IMR-90 (cell line): ENCODE results near the gene SLX4IP. TPM values are rescaled to one million over a fixed set of nuclear protein-coding genes. Genes with fewer than 3 reads are reported as not detected.

Experiments used
- ATAC-seq: fragments of 200-7000 bp; cut with Tn5 transposase; 2 replicates; pipeline ENCODE4 v1.9.1; 2020; ENCODE audit warnings: low read depth, mild to moderate bottlenecking, moderate library complexity
- BruUV-seq: library from RNA; stranded (reverse); fragments of 400-500 nt; replicated peaks from 2 replicates; lab custom pipeline; 2021; lab: Mats Ljungman, UMichigan
- CTCF ChIA-PET: fragments of 300-600 bp; formaldehyde crosslinking; extraction: SDS; loops from one replicate; lab custom pipeline; 2021; ENCODE audit warnings: antibody characterized with exemption; lab: Yijun Ruan, JAX
- POLR2A ChIA-PET: fragments of 300-600 bp; sonication (Branson Sonifier 250); formaldehyde crosslinking; loops from one replicate; lab custom pipeline; 2022; ENCODE audit warnings: antibody characterized with exemption; ENCODE audit not compliant: unreplicated experiment; lab: Charles Lee
- DNase-seq: peaks from one replicate; pipeline ENCODE4 v3.0.0; 2013
- H2AFZ ChIP-seq: replicated peaks from 2 replicates; pipeline ENCODE3; 2013; ENCODE audit warnings: low read length, mild to moderate bottlenecking; ENCODE audit not compliant: poor library complexity
- H2AK5ac ChIP-seq: 2 replicates; pipeline ENCODE4 v1.6.1; 2013; ENCODE audit warnings: low read depth, low read length, inconsistent platforms
- H2AK9ac ChIP-seq: replicated peaks from 2 replicates; pipeline ENCODE3; 2013; ENCODE audit warnings: mild to moderate bottlenecking, low read depth, low read length, moderate library complexity; ENCODE audit not compliant: poor library complexity
- H2BK120ac ChIP-seq: 2 replicates; pipeline ENCODE4 v1.6.1; 2013; ENCODE audit warnings: low read depth, low read length, inconsistent platforms
- H2BK15ac ChIP-seq: 3 replicates; pipeline ENCODE4 v1.6.1; 2013; ENCODE audit warnings: low read depth, low read length, inconsistent platforms
- H2BK20ac ChIP-seq: 2 replicates; pipeline ENCODE4 v1.6.1; 2013; ENCODE audit warnings: low read depth, mild to moderate bottlenecking, inconsistent platforms, low read length, moderate library complexity
- H2BK5ac ChIP-seq: 2 replicates; pipeline ENCODE4 v1.6.1; 2013; ENCODE audit warnings: mild to moderate bottlenecking, low read depth, low read length, inconsistent platforms; ENCODE audit not compliant: poor library complexity, severe bottlenecking
- H3K14ac ChIP-seq: replicated peaks from 2 replicates; pipeline ENCODE4 v1.6.1; 2013; ENCODE audit warnings: low read depth, low read length, inconsistent platforms
- H3K18ac ChIP-seq: 2 replicates; pipeline ENCODE4 v1.6.1; 2013; ENCODE audit warnings: low read depth, low read length, control low read depth
- H3K23ac ChIP-seq: 2 replicates; pipeline ENCODE4 v1.6.1; 2013; ENCODE audit warnings: low read depth, low read length, inconsistent platforms
- H3K27ac ChIP-seq: 2 replicates; pipeline ENCODE4 v1.5.1; 2013; ENCODE audit warnings: mild to moderate bottlenecking, control low read depth, low read length; ENCODE audit not compliant: insufficient read depth
- H3K27me3 ChIP-seq: 2 replicates; pipeline ENCODE4 v1.6.1; 2013; ENCODE audit warnings: low read length; ENCODE audit not compliant: control insufficient read depth, insufficient read depth
- H3K36me3 ChIP-seq: 2 replicates; pipeline ENCODE4 v1.6.1; 2013; ENCODE audit warnings: low read length, mixed read lengths; ENCODE audit not compliant: control insufficient read depth, insufficient read depth
- H3K4ac ChIP-seq: 2 replicates; pipeline ENCODE4 v1.6.1; 2013; ENCODE audit warnings: low read depth, low read length, inconsistent platforms
- H3K4me1 ChIP-seq: 2 replicates; pipeline ENCODE4 v1.6.1; 2013; ENCODE audit warnings: low read length, mixed read lengths; ENCODE audit not compliant: control insufficient read depth, insufficient read depth
- H3K4me2 ChIP-seq: 2 replicates; pipeline ENCODE4 v1.6.1; 2013; ENCODE audit warnings: low read depth, mild to moderate bottlenecking, control low read depth, low read length, moderate library complexity
- H3K4me3 ChIP-seq: 2 replicates; pipeline ENCODE4 v1.5.1; 2013; ENCODE audit warnings: low read depth, mild to moderate bottlenecking, control low read depth, low read length, moderate library complexity; ENCODE audit not compliant: insufficient read depth
- H3K56ac ChIP-seq: 2 replicates; pipeline ENCODE4 v1.6.1; 2013; ENCODE audit warnings: low read length, inconsistent platforms; ENCODE audit not compliant: insufficient read depth; ENCODE audit errors: extremely low read depth
- H3K79me1 ChIP-seq, 2 experiments: 2 replicates each; pipeline ENCODE4 v1.6.1; 2013; ENCODE audit warnings: low read length in 2 of 2, inconsistent platforms in 1 of 2, low read depth in 1 of 2
- H3K9ac ChIP-seq: 2 replicates; pipeline ENCODE4 v1.6.1; 2013; ENCODE audit warnings: low read depth, low read length, control low read depth
- H3K9me1 ChIP-seq: 2 replicates; pipeline ENCODE4 v1.6.1; 2013; ENCODE audit warnings: low read length, inconsistent platforms; ENCODE audit not compliant: insufficient read depth
- H3K9me3 ChIP-seq: 2 replicates; pipeline ENCODE4 v1.6.1; 2013; ENCODE audit warnings: low read length; ENCODE audit not compliant: control insufficient read depth, insufficient read depth
- H4K20me1 ChIP-seq: 2 replicates; pipeline ENCODE4 v1.6.1; 2013; ENCODE audit warnings: low read length, inconsistent platforms; ENCODE audit not compliant: insufficient read depth
- H4K5ac ChIP-seq: 2 replicates; pipeline ENCODE4 v1.6.1; 2013; ENCODE audit warnings: mild to moderate bottlenecking, low read depth, low read length, control low read depth
- H4K8ac ChIP-seq, 2 experiments: 2 replicates each; pipeline ENCODE4 v1.6.1; 2013; ENCODE audit warnings: low read depth in 2 of 2, low read length in 2 of 2, control low read depth in 1 of 2, inconsistent platforms in 1 of 2
- H4K91ac ChIP-seq: 2 replicates; pipeline ENCODE4 v1.6.1; 2013; ENCODE audit warnings: low read depth, low read length, inconsistent platforms; ENCODE audit not compliant: insufficient read depth
- BHLHE40 ChIP-seq: fragments of 150-350 bp; IDR thresholded peaks from 2 replicates; pipeline ENCODE4 v1.6.1; 2016; ENCODE audit warnings: mild to moderate bottlenecking, low read depth, low read length
- CEBPB ChIP-seq: IDR thresholded peaks from 2 replicates; pipeline ENCODE4 v1.6.1; 2012; ENCODE audit warnings: low read depth, low read length, improper control_type of control experiment
- FOS ChIP-seq: fragments of 150-350 bp; IDR thresholded peaks from 2 replicates; pipeline ENCODE4 v1.6.1; 2016; ENCODE audit warnings: low read depth, low read length
- MAFK ChIP-seq: IDR thresholded peaks from 2 replicates; pipeline ENCODE4 v1.6.1; 2012; ENCODE audit warnings: low read depth, low read length, improper control_type of control experiment
- MAZ ChIP-seq: IDR thresholded peaks from 2 replicates; pipeline ENCODE4 v1.6.1; 2012; ENCODE audit warnings: low read depth, mild to moderate bottlenecking, low read length, improper control_type of control experiment, moderate library complexity, borderline replicate concordance
- MXI1 ChIP-seq: IDR thresholded peaks from 2 replicates; pipeline ENCODE4 v1.6.1; 2012; ENCODE audit warnings: low read depth, mild to moderate bottlenecking, low read length, moderate library complexity, borderline replicate concordance
- NFE2L2 ChIP-seq: fragments of 150-350 bp; IDR thresholded peaks from 2 replicates; pipeline ENCODE4 v1.6.1; 2016; ENCODE audit warnings: low read depth, mild to moderate bottlenecking, low read length
- RAD21 ChIP-seq: IDR thresholded peaks from 2 replicates; pipeline ENCODE4 v1.6.1; 2012; ENCODE audit warnings: low read length, improper control_type of control experiment
- RCOR1 ChIP-seq: IDR thresholded peaks from 2 replicates; pipeline ENCODE4 v1.6.1; 2012; ENCODE audit warnings: mild to moderate bottlenecking, low read length, improper control_type of control experiment; ENCODE audit not compliant: insufficient replicate concordance
- RFX5 ChIP-seq: IDR thresholded peaks from 2 replicates; pipeline ENCODE4 v1.8.0; 2012; ENCODE audit warnings: low read depth, mild to moderate bottlenecking, low read length, moderate library complexity
- SMC3 ChIP-seq: fragments of 150-350 bp; IDR thresholded peaks from 2 replicates; pipeline ENCODE4 v1.6.1; 2016; ENCODE audit warnings: low read depth, mild to moderate bottlenecking, antibody characterized with exemption, low read length, moderate library complexity
- USF2 ChIP-seq: fragments of 150-350 bp; IDR thresholded peaks from 2 replicates; pipeline ENCODE4 v1.6.1; 2017; ENCODE audit warnings: mild to moderate bottlenecking, antibody characterized with exemption, low read length, low read depth
- WGBS, 2 experiments: methylation state at CpG; one replicate each; pipeline versions ENCODE4 v1.1.5 to v1.1.7; 2013; ENCODE audit warnings: missing lambda C conversion rate in 2 of 2; ENCODE audit not compliant: insufficient read length in 1 of 2; ENCODE audit errors: extremely low coverage in 2 of 2; 5-methylcytosine and 5-hydroxymethylcytosine counted together
- dilution Hi-C: fragments of 300-500 bp; cut with HindIII; formaldehyde crosslinking; loops from one replicate; pipeline ENCODE4 v1.14.3; 2018; ENCODE audit warnings: low sequenced_read_pairs; ENCODE audit not compliant: unreplicated experiment
- in situ Hi-C: fragments of 300-500 bp; cut with MboI; formaldehyde crosslinking; loops from 3 replicates; pipeline ENCODE4 v1.14.3; 2019; ENCODE audit warnings: low sequenced_read_pairs, inconsistent platforms, mixed read lengths
- intact Hi-C: fragments of 100-400 bp; cut with micrococcal nuclease; formaldehyde crosslinking; loops from 2 replicates; pipeline ENCODE4 v1.10.0; 2022
- polyA plus RNA-seq, 3 experiments: library from polyadenylated mRNA; depleted of rRNA; stranded (reverse); fragments of >200 nt; gene quantifications; 2 replicates each; pipeline ENCODE4 v1.2.3, GENCODE V29; 2012; ENCODE audit warnings: low replicate concordance in 1 of 3
- total RNA-seq: library from RNA; depleted of rRNA; stranded (reverse); fragments of >200 nt; gene quantifications from 2 replicates; pipeline ENCODE4 v1.2.3, GENCODE V29; 2012

The SLX4IP gene
- total and polyA plus RNA-seq, 2 of the 4 experiments (the other 2 are of a cell fraction), result 1.3 to 5.9 TPM

DNA sequence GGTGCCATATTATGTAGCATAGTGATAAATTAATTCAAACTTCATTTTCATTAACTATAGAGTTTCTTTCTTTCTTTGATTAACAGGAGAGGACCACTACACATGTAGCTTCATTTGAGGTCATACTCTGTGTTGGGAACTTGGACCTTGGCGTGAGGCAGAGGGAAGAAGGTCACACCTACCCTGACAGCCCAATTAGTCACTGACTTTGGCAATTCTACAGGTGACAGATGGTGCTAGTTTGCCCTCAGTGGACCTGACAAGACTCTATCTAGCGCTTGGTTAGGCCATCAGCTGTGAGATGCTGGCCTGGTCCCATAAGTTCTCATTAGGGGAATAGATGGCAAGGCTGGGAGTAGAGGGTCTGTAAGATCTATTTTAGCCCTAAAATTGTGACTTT, 14.2 kb downstream of the SLX4IP start:
- in situ Hi-C loops, result no loop called here
- no TSS peak for BruUV-seq

More for the DNA sequence above, 14.2 kb downstream of the SLX4IP start:
- H3K9me1 ChIP-seq, result peaks cover 5% of the 10 kb centered on the region; the same call in 1 of the 2 replicates
- TF ChIP-seq MXI1 (no peak), RAD21 (no peak), MAZ (no peak), FOS (no peak), RFX5 (no peak), BHLHE40 (no peak), USF2 (no peak), CEBPB (no peak), RCOR1 (no peak), MAFK (no peak), SMC3 (no peak), NFE2L2 (no peak)
- H4K8ac ChIP-seq, result no peak overlapping the region
- H3K36me3 ChIP-seq, result no peaks in the 10 kb centered on the region
- H4K5ac ChIP-seq, result no peak overlapping the region
- dilution Hi-C loops, result no loop called here
- peak overlapping the region; percentile 5; the same call in 1 of the 2 replicates for H3K23ac ChIP-seq
- H2AFZ ChIP-seq, result no peak overlapping the region
- no peak overlapping the region for H4K91ac ChIP-seq
- 0 out of 2 replicates have a peak overlapping the region, but pooled peaks have one; percentile 13 for H2AK5ac ChIP-seq
- H2AK9ac ChIP-seq, result no peak overlapping the region
- no peak overlapping the region for H3K4me2 ChIP-seq
- H3K4me1 ChIP-seq, result no peaks in the 10 kb centered on the region
- ChIA-PET POLR2A (no interaction called here), CTCF (interaction anchor here (0.8 to 1.0 kb wide), 2 partner anchors 15 to 55 kb away, joined by 3 read pairs; no protein-coding TSS in a partner anchor)
- DNase-seq (no peak), ATAC-seq (no peak)
- 80% methylated on average over 1 of the region's 2 CpGs; no CpG with 5 or more reads in 1 of the 2 experiments for WGBS, 2 experiments
- no peaks in the 10 kb centered on the region for H3K27me3 ChIP-seq
- H3K18ac ChIP-seq, result no peak overlapping the region
- H3K9ac ChIP-seq, result no peak overlapping the region
- intact Hi-C loops, result no loop called here
- H2BK120ac ChIP-seq, result no peak overlapping the region
- H3K4me3 ChIP-seq, result no peak overlapping the region
- H3K9me3 ChIP-seq, result no peaks in the 10 kb centered on the region
- peaks cover 8 to 25% of the 10 kb centered on the region in 2 experiments; a peak in 3 of 4 replicates for H3K79me1 ChIP-seq
- H2BK5ac ChIP-seq, result no peak overlapping the region
- H3K27ac ChIP-seq, result no peak overlapping the region
- H3K56ac ChIP-seq, result no peak overlapping the region
- H4K20me1 ChIP-seq, result no peaks in the 10 kb centered on the region
- H2BK15ac ChIP-seq, result 0 out of 3 replicates have a peak overlapping the region, but pooled peaks have one; percentile 30
- peak overlapping the region; percentile 61; the same call in 1 of the 2 replicates for H3K14ac ChIP-seq
- H3K4ac ChIP-seq, result peak overlapping the region; percentile 64; the same call in 1 of the 2 replicates
- H2BK20ac ChIP-seq, result no peak overlapping the region
